Body of pancreas (tissue), 4 donors: ENCODE results near the gene GOT1.

ENCODE experiments used
- CTCF ChIP-seq, 7 experiments: fragments of 450-650 bp in 4 of 7; fragments of 200-600 bp in 3 of 7; sonication (generic) in 3 of 7; IDR thresholded peaks; one replicate each; pipeline ENCODE4 v1.5.1; 2016 to 2019; ENCODE audit warnings: antibody characterized with exemption in 7 of 7
- POLR2A ChIP-seq, 3 donors: fragments of 450-650 bp; IDR thresholded peaks; one replicate each; pipeline ENCODE4 v1.6.1; 2016; ENCODE audit warnings: antibody characterized with exemption in 3 of 3, mild to moderate bottlenecking in 2 of 3

- TF ChIP-seq CTCF (IDR thresholded peaks at IDR 0.05) (no peak), POLR2A (IDR thresholded peaks at IDR 0.05) (no peak)
Observed at GRCh38 chr10:99368646-99369045, 61.8 kb downstream of the GOT1 start.
